GM06990 (cell line): Measurements from ENCODE around the gene NEAT1.

Source experiments
- DNase-seq: peaks from one replicate; pipeline ENCODE4 v3.0.0-alpha.2; 2011; ENCODE audit not compliant: insufficient read length; ENCODE audit errors: extremely low read depth
- H3K27me3 ChIP-seq: replicated peaks from 2 replicates; pipeline ENCODE4 v1.6.0; 2011; ENCODE audit warnings: low read length; ENCODE audit not compliant: control insufficient read depth, insufficient read depth
- H3K36me3 ChIP-seq: 2 replicates; pipeline ENCODE4 v1.5.1; 2011; ENCODE audit warnings: low read length; ENCODE audit not compliant: control insufficient read depth, insufficient read depth
- H3K4me3 ChIP-seq: replicated peaks from 2 replicates; pipeline ENCODE4 v1.5.1; 2011; ENCODE audit warnings: low read depth, mild to moderate bottlenecking, control low read depth, low read length
- CTCF ChIP-seq: IDR thresholded peaks from 2 replicates; pipeline ENCODE4 v1.5.1; 2011; ENCODE audit warnings: low read length, control low read depth, mild to moderate bottlenecking, inconsistent platforms; ENCODE audit not compliant: insufficient read depth, poor library complexity, severe bottlenecking

The NEAT1 gene

GRCh38 chr11:65474864-65475263 lies 52.3 kb downstream of the NEAT1 start:
- Histone ChIP-seq H3K27me3 (no peaks in the 10 kb centered on the region), H3K36me3 (no peaks in the 10 kb centered on the region), H3K4me3 (no peak overlapping the region)
- no peak for TF ChIP-seq CTCF
- no peak for DNase-seq

- no peaks in the 10 kb centered on the region for H3K27me3 ChIP-seq
- DNase-seq, result no peak
- TF ChIP-seq CTCF, result no peak
- H3K36me3 ChIP-seq, result no peaks in the 10 kb centered on the region
- H3K4me3 ChIP-seq, result peak overlapping the region; percentile 99
Measured at GRCh38 chr11:65476632-65477148, 54.1 kb downstream of the NEAT1 start.

- H3K36me3 ChIP-seq, result no peaks in the 10 kb centered on the region
- peak overlapping the region; percentile 99 for H3K4me3 ChIP-seq
- H3K27me3 ChIP-seq, result no peaks in the 10 kb centered on the region
- no peak for TF ChIP-seq CTCF
- peak; percentile 93 for DNase-seq
Measured at GRCh38 chr11:65477149-65477965, 54.8 kb downstream of the NEAT1 start.

GRCh38 chr11:65478388-65479183 lies 56.0 kb downstream of the NEAT1 start:
- DNase-seq, result no peak
- no peaks in the 10 kb centered on the region for H3K27me3 ChIP-seq
- H3K4me3 ChIP-seq, result no peak overlapping the region
- no peaks in the 10 kb centered on the region for H3K36me3 ChIP-seq
- TF ChIP-seq CTCF, result no peak

- Histone ChIP-seq H3K36me3 (no peaks in the 10 kb centered on the region), H3K4me3 (no peak overlapping the region), H3K27me3 (no peaks in the 10 kb centered on the region)
- no peak for DNase-seq
- TF ChIP-seq CTCF, result peak; percentile 13
Measured at GRCh38 chr11:65479184-65480145, 56.9 kb downstream of the NEAT1 start.
